22Rv1 (cell line): ENCODE measurements around the gene PANK4.

Experiments used
- H3K27ac ChIP-seq: fragments of 450-650 bp; 2 replicates; pipeline ENCODE4 v1.5.1; 2017
- CTCF ChIP-seq: fragments of 450-650 bp; IDR thresholded peaks from 2 replicates; pipeline ENCODE4 v1.5.1; 2017; ENCODE audit warnings: mild to moderate bottlenecking
- ZFX ChIP-seq: fragments of 450-650 bp; IDR thresholded peaks from 2 replicates; pipeline ENCODE4 v1.6.1; 2017; ENCODE audit warnings: antibody characterized with exemption, borderline replicate concordance

Gene PANK4

GRCh38 chr1:2567083-2567679 is 40.8 kb upstream of the PANK4 start:
- no peak for TF ChIP-seq CTCF
- TF ChIP-seq ZFX: no peak
- no peak overlapping the region for H3K27ac ChIP-seq

- H3K27ac ChIP-seq: no peak overlapping the region
- no peak for TF ChIP-seq CTCF
- TF ChIP-seq ZFX: no peak
Observed at GRCh38 chr1:2566101-2567045, 40.0 kb upstream of the PANK4 start.

- TF ChIP-seq ZFX: no peak
- no peak for TF ChIP-seq CTCF
- no peak overlapping the region for H3K27ac ChIP-seq
Observed at GRCh38 chr1:2564815-2565374, 38.5 kb upstream of the PANK4 start.

- H3K27ac ChIP-seq: no peak overlapping the region
- TF ChIP-seq CTCF (no peak), ZFX (no peak)
Observed at GRCh38 chr1:2564006-2564814, 37.8 kb upstream of the PANK4 start.

GRCh38 chr1:2563205-2563604 is 36.8 kb upstream of the PANK4 start:
- H3K27ac ChIP-seq: no peak overlapping the region
- no peak for TF ChIP-seq CTCF
- TF ChIP-seq ZFX: no peak

GRCh38 chr1:2561898-2562895 is 35.8 kb upstream of the PANK4 start:
- TF ChIP-seq ZFX: no peak
- TF ChIP-seq CTCF: peak; percentile 47
- no peak overlapping the region for H3K27ac ChIP-seq
